IPS DF 4.7 (cell line): ENCODE data around the gene FAM153A.
"Not testable (repeated sequence)": the region's sequence is repeated elsewhere in the genome, so short reads cannot be mapped to it uniquely, and the experiment has no call there.

Experiments used
- DNase-seq: peaks from one replicate; pipeline ENCODE4 v3.0.0-alpha.2; 2013; ENCODE audit warnings: low spot score; ENCODE audit errors: extremely low read depth

The FAM153A gene

GRCh38 chr5:177747354-177747753 lies 35.3 kb downstream of the FAM153A start:
- DNase-seq = not testable (repeated sequence)

GRCh38 chr5:177724858-177725257 lies 57.8 kb downstream of the FAM153A start:
- not testable (repeated sequence) for DNase-seq

DNA sequence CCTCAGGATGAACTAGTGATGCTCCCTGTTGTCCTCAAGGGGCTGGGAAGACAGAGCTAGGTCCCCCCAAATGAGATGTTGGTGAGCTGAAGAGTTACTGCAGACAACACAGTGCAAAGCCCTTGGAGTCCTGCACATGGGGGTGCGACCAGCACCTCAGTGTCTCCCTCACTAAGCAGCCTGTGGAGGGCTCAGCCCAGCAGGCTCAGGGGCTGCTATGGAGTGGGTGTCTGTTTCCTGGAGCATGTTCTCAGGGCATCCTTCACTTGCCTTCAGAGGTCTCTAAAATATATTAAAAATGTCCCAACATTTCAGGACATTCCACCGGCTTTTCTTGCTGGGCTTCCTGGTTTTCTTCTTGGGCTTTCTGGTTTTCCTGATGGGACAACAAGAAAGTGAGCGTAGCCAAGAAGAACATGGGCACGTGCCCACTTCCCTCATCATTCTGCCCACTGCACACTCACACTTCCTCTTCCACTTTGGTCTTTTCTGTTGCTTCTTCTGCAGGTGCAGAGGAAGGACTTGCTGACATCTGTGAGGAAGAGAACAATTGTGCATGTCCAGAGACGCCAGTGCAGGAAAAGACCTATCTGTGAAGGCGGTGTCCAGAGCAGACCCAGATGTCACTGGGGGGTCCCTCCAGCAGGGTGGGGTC lies 58.7 kb downstream of the FAM153A start:
- not testable (repeated sequence) for DNase-seq

DNA sequence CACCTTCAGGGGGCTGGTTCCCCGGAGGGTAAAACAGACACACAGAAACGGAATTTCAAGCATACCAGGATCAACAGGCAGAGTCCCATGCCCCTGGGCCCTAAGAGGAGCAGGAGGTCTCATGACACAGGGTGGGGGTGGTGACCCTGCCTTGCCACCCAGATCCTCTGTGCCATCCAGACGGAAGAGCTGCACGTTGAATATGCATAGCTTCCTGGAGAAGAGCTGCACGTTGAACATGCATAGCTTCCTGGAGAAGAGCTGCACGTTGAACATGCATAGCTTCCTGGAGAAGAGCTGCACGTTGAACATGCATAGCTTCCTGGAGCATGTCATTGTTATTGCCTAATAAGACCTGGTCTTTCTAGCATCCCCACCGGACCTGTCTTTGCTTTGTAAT lies 59.9 kb downstream of the FAM153A start:
- not testable (repeated sequence) for DNase-seq

GRCh38 chr5:177719989-177720388 lies 62.7 kb downstream of the FAM153A start:
- not testable (repeated sequence) for DNase-seq

GRCh38 chr5:177715423-177715822 lies 67.3 kb downstream of the FAM153A start:
- not testable (repeated sequence) for DNase-seq

GRCh38 chr5:177696100-177696499 lies 86.6 kb downstream of the FAM153A start:
- not testable (repeated sequence) for DNase-seq

- not testable (repeated sequence) for DNase-seq
Measured at GRCh38 chr5:177695356-177695930, 87.3 kb downstream of the FAM153A start.

DNA sequence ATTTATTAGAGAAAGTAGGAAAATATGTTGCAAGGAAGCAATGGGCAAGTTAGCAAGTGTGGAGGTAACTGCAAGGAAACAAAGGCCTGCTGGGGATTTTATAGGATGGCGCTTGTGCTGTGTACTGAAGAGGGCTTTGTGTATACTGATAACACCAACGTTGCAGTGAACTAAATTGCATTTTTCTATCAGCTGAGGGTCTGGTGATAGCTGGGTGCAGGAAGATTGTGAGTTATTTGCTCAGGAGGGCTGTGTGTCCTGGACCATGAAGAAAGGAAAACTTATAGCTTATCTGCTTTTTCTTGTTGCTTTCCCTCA lies 88.2 kb downstream of the FAM153A start:
- not testable (repeated sequence) for DNase-seq

DNA sequence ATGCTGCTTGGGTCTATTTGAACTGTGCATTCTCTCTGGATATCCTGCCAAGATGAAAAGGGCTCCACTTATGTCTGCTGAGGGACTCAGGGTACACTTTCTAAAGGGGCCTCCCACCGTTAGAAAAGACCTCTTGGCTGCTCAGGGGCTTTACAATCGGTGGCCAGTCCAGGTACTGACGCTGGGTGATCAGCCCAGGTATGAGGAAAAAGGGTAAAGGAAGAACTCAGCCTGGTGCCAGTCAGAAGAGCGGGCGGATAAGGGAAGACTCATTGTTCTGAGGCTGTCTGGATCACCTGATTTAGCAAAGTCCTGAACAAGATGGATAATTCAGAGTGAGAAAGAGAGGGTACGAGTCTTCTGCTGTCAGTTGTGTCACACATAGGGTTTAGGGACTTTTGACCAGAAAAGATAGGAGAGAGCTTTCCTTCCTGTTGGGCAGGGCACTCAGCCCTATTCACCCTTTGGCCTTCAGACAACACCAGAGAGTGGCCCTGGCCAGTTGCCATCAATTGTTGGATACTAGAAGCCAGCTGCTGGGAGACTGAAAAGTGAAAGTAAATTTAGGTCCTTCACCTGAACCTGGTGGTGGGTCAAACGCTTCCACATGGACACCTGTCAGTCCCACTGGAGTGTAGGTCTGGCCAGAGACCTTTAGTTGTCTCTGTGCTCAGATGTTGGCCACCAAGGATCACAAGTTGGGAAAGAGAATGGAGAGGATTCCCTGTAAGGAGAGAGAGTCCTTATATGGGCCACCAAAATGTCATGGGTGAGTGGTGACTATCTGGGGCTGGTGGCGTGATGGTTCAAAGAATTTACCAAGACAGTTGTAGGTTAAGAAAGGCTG lies 88.8 kb downstream of the FAM153A start:
- not testable (repeated sequence) for DNase-seq

- not testable (repeated sequence) for DNase-seq
Measured at GRCh38 chr5:177692969-177693368, 89.7 kb downstream of the FAM153A start.

- not testable (repeated sequence) for DNase-seq
Measured at GRCh38 chr5:177692507-177692906, 90.2 kb downstream of the FAM153A start.

- not testable (repeated sequence) for DNase-seq
Measured at GRCh38 chr5:177689011-177689610, 93.6 kb downstream of the FAM153A start.

- DNase-seq = not testable (repeated sequence)
Measured at GRCh38 chr5:177688091-177688490, 94.6 kb downstream of the FAM153A start.

GRCh38 chr5:177681920-177682319 lies 100.8 kb downstream of the FAM153A start:
- DNase-seq = not testable (repeated sequence)
